ENCODE results near the gene SENP8.
"Not testable (repeated sequence)": the region's sequence is repeated elsewhere in the genome, so short reads cannot be mapped to it uniquely, and the experiment has no call there.

The SENP8 gene

GRCh38 chr15:72161361-72162132, 43.3 kb downstream of the SENP8 start:
- Mint-ChIP-seq H3K9me3 (no peaks in the 10 kb centered on the region), H3K36me3 (no peaks in the 10 kb centered on the region), H3K4me1 (no peaks in the 10 kb centered on the region), H3K27me3 (peaks cover 5% of the 10 kb centered on the region), H3K27ac (no peak overlapping the region), H3K4me3 (no peak overlapping the region)
- no peak for ATAC-seq

- Mint-ChIP-seq H3K4me3 (no peak overlapping the region), H3K27me3 (peaks cover 16% of the 10 kb centered on the region)
- no peak for ATAC-seq
These were observed 44.4 kb downstream of the SENP8 start for GRCh38 chr15:72162569-72162968.

GRCh38 chr15:72163719-72164118, 45.5 kb downstream of the SENP8 start:
- no peak for ATAC-seq
- Mint-ChIP-seq H3K36me3 (no peaks in the 10 kb centered on the region), H3K27me3 (peaks cover 27% of the 10 kb centered on the region), H3K27ac (no peak overlapping the region), H3K4me1 (no peaks in the 10 kb centered on the region), H3K9me3 (no peaks in the 10 kb centered on the region), H3K4me3 (no peak overlapping the region)

More at GRCh38 chr15:72162569-72162968, 44.4 kb downstream of the SENP8 start:
- Mint-ChIP-seq H3K9me3 (no peaks in the 10 kb centered on the region), H3K27ac (no peak overlapping the region), H3K36me3 (no peaks in the 10 kb centered on the region), H3K4me1 (no peaks in the 10 kb centered on the region)

DNA sequence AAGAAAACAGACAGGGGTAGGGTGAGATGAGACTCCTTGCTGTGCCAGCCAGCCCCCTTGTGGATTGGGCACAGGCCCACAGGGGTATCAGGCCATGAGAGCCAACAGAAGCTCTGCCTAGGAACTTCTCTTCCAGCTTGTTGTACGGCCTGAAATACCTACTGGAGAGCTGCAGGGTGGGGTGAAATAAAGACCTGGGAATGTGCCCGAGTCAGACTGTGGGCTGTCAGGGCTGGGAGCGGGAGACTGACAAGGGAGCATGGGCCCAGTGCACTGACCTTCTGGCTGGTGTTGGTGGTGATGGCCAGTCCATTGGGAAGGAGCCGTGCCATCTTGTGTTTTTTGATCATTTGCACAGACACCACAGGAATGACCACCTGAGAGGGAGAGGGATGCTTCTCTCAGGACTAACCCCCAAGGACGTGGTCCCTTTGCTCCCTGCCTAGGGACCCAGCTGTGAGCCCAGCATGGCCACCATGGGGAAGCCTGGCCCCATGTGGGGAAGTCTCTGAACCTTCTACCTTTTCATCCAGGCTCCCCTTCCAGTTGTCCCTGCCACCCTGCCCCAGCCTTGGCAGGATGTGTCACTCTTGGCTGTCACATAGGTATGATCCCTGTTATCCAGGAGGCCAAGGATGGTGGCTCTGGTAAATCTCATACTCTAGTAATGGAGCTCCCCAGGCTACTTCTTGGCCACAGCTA, 48.7 kb downstream of the SENP8 start:
- Mint-ChIP-seq H3K36me3 (no peaks in the 10 kb centered on the region), H3K4me3 (no peak overlapping the region), H3K27ac (no peak overlapping the region), H3K9me3 (no peaks in the 10 kb centered on the region), H3K4me1 (no peaks in the 10 kb centered on the region), H3K27me3 (peaks cover 36% of the 10 kb centered on the region)
- no peak for ATAC-seq

DNA sequence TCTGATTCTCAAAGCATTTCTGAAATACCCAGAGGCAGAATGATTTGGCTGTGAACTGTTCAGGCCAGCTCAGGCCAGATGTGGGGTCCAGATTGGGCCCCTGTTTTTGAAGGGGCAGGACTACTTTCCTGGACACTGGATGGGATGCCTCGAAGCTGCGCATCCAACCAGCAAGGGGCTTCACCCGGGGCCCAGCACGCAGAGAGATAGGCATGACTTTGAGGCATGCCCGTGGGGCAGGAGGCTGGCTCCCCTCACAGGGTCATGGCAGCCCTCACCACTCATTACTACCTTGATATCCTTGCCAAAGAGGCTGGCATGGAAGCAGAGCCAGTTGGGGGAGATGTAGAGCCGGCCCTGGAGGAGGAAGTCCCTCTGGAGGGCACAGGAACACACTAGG, 49.2 kb downstream of the SENP8 start:
- Mint-ChIP-seq H3K27me3 (peaks cover 37% of the 10 kb centered on the region), H3K36me3 (no peaks in the 10 kb centered on the region), H3K9me3 (no peaks in the 10 kb centered on the region), H3K4me1 (no peaks in the 10 kb centered on the region), H3K27ac (no peak overlapping the region), H3K4me3 (no peak overlapping the region)
- no peak for ATAC-seq

DNA sequence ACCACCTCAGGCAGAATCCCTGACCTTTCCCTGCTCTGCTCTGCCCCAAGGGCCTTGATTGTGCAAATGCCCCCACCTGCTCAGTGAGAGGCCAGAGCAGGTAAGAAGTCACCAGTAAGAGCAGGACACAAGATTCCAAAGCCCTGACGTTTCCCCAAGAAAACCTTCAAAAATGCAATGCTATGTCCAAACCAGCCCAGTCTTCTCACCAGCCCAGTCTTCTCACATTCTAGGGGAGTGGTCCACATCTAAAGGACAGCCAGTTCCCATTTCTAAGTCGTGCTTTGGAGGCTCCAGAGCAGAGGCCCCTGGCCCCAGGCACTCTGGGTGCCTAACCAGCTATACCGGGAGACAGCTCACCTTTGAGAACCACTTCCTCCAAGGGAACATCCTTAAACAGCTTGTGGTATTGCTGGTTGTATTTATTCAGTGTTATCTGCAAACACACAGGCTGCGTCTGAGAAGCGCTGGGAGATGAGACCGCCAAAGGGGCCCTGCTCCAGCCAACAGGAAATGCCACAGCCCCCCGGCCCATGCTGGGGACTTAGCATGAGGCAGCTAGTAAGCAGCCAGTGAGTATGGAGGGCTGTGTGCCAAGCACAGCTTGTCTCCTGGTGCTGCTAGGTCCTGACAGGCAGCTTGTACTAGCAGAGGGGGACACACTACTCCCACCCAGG, 50.1 kb downstream of the SENP8 start:
- no peak overlapping the region for H3K27ac Mint-ChIP-seq
- no peaks in the 10 kb centered on the region for H3K4me1 Mint-ChIP-seq

DNA sequence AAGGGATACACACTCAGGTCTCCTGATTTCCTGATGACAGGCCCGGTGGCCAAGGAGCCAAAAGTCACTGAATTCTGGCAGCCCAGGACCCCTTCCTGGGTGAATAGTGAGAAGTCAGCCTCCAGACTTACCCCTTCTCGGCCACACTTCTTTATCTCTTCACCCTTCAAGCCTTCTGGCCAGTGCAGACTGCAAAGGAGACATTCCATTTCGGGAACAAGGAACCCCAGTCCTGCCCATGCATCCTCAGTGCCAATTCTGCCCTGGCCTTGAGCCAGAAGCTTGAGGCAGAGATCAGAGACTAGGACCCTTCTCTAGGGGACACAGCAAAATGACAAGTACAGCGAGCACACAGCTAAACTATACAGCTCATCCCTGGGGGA, 50.6 kb downstream of the SENP8 start:
- no peak overlapping the region for H3K4me3 Mint-ChIP-seq
- H3K9me3 Mint-ChIP-seq, result no peaks in the 10 kb centered on the region

More for the DNA sequence above, 50.1 kb downstream of the SENP8 start:
- H3K9me3 Mint-ChIP-seq, result no peaks in the 10 kb centered on the region
- H3K4me3 Mint-ChIP-seq, result no peak overlapping the region
- no peak for ATAC-seq
- H3K27me3 Mint-ChIP-seq, result peaks cover 45% of the 10 kb centered on the region
- no peaks in the 10 kb centered on the region for H3K36me3 Mint-ChIP-seq

GRCh38 chr15:72169236-72169920, 51.2 kb downstream of the SENP8 start:
- Mint-ChIP-seq H3K27me3 (peaks cover 45% of the 10 kb centered on the region), H3K27ac (no peak overlapping the region), H3K9me3 (no peaks in the 10 kb centered on the region), H3K4me3 (no peak overlapping the region), H3K4me1 (no peaks in the 10 kb centered on the region), H3K36me3 (no peaks in the 10 kb centered on the region)
- no peak for ATAC-seq

More for the DNA sequence above, 50.6 kb downstream of the SENP8 start:
- Mint-ChIP-seq H3K36me3 (no peaks in the 10 kb centered on the region), H3K27ac (no peak overlapping the region), H3K27me3 (peaks cover 45% of the 10 kb centered on the region), H3K4me1 (no peaks in the 10 kb centered on the region)
- ATAC-seq, result no peak

DNA sequence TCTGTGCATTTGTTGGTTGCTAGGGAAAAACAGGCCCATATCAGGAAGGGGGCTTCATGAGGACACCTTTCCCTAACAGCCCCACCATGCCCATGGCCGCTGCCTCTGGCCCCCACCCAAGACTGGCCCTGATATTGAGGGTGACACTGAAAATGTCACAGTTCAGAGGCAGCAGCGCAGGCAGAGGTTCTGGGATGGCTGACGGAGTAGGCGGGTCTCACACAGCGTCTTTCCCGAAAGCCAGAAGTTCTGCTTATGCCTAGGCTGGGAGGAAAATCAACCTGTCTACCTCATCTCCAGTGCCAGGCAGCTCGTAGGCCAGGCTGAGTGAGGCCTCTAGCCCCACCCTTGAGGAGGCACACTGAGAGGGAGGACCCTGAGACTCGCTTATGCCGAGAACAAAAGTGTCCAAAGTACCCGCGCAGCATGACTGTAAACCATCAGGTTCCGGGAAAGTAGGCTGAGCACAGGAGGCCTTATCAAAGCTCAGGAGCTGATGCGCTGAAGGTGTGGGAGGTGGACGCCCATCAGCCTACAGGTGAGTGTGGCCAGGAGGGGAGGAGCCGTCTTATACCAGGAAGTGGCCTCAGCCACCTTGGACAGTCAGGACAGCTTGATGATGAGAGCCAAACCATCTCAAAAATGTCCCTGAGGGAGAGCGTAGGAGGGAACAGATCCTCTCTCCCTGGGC, 51.9 kb downstream of the SENP8 start:
- H3K4me1 Mint-ChIP-seq, result no peaks in the 10 kb centered on the region
- no peaks in the 10 kb centered on the region for H3K9me3 Mint-ChIP-seq
- no peak for ATAC-seq
- H3K4me3 Mint-ChIP-seq, result no peak overlapping the region
- H3K27ac Mint-ChIP-seq, result no peak overlapping the region
- no peaks in the 10 kb centered on the region for H3K36me3 Mint-ChIP-seq
- H3K27me3 Mint-ChIP-seq, result peaks cover 48% of the 10 kb centered on the region

GRCh38 chr15:72170691-72171090, 52.5 kb downstream of the SENP8 start:
- no peaks in the 10 kb centered on the region for H3K9me3 Mint-ChIP-seq
- H3K4me3 Mint-ChIP-seq, result no peak overlapping the region
- ATAC-seq, result no peak
- H3K36me3 Mint-ChIP-seq, result no peaks in the 10 kb centered on the region
- peaks cover 54% of the 10 kb centered on the region for H3K27me3 Mint-ChIP-seq
- H3K4me1 Mint-ChIP-seq, result no peaks in the 10 kb centered on the region
- H3K27ac Mint-ChIP-seq, result no peak overlapping the region

GRCh38 chr15:72171978-72172377, 53.8 kb downstream of the SENP8 start:
- not testable (repeated sequence) for H3K9me3 Mint-ChIP-seq, ATAC-seq, H3K4me1 Mint-ChIP-seq, H3K4me3 Mint-ChIP-seq, H3K36me3 Mint-ChIP-seq, H3K27ac Mint-ChIP-seq
- peaks cover 48% of the 10 kb centered on the region for H3K27me3 Mint-ChIP-seq

GRCh38 chr15:72172796-72173195, 54.6 kb downstream of the SENP8 start:
- no peaks in the 10 kb centered on the region for H3K9me3 Mint-ChIP-seq
- ATAC-seq, result no peak
- H3K4me1 Mint-ChIP-seq, result no peaks in the 10 kb centered on the region
- H3K4me3 Mint-ChIP-seq, result no peak overlapping the region
- H3K27ac Mint-ChIP-seq, result no peak overlapping the region
- peaks cover 40% of the 10 kb centered on the region for H3K27me3 Mint-ChIP-seq
- no peaks in the 10 kb centered on the region for H3K36me3 Mint-ChIP-seq

- no peaks in the 10 kb centered on the region for H3K9me3 Mint-ChIP-seq
- no peak overlapping the region for H3K27ac Mint-ChIP-seq
- no peak for ATAC-seq
- H3K4me1 Mint-ChIP-seq, result no peaks in the 10 kb centered on the region
- no peaks in the 10 kb centered on the region for H3K36me3 Mint-ChIP-seq
- H3K4me3 Mint-ChIP-seq, result no peak overlapping the region
- peaks cover 34% of the 10 kb centered on the region for H3K27me3 Mint-ChIP-seq
These were observed 55.2 kb downstream of the SENP8 start for GRCh38 chr15:72173401-72173800.

GRCh38 chr15:72173864-72174550, 55.8 kb downstream of the SENP8 start:
- H3K27ac Mint-ChIP-seq, result no peak overlapping the region
- no peaks in the 10 kb centered on the region for H3K36me3 Mint-ChIP-seq
- no peak overlapping the region for H3K4me3 Mint-ChIP-seq
- no peak for ATAC-seq
- H3K9me3 Mint-ChIP-seq, result no peaks in the 10 kb centered on the region
- no peaks in the 10 kb centered on the region for H3K4me1 Mint-ChIP-seq
- H3K27me3 Mint-ChIP-seq, result peaks cover 28% of the 10 kb centered on the region
